CD14-positive monocyte (primary cell): Measurements from ENCODE around the gene LRRN2. TPM values are rescaled to one million over a fixed set of nuclear protein-coding genes. Genes with fewer than 3 reads are reported as not detected.

Experiments used
- DNase-seq, 3 donors: peaks; one replicate each; pipeline ENCODE4 v3.0.0-alpha.2; 2011 to 2022
- H2AFZ ChIP-seq: 2 replicates; pipeline ENCODE4 v1.6.0; 2012; ENCODE audit warnings: mild to moderate bottlenecking, low read depth, low read length, inconsistent platforms; ENCODE audit not compliant: insufficient read depth, poor library complexity, severe bottlenecking
- H3K27ac ChIP-seq, 2 donors: 1 replicate in 1 of 2; 2 replicates in 1 of 2; pipeline ENCODE4 v1.5.1; 2012 to 2013; ENCODE audit warnings: low read length in 2 of 2, control low read depth in 1 of 2, inconsistent platforms in 1 of 2, low read depth in 1 of 2, mild to moderate bottlenecking in 1 of 2
- H3K27me3 ChIP-seq, 2 donors: one replicate each; pipeline versions ENCODE4 v1.6.0 to v1.6.1; 2011 to 2013; ENCODE audit warnings: low read length in 2 of 2; ENCODE audit not compliant: control insufficient read depth in 2 of 2, insufficient read depth in 2 of 2
- H3K36me3 ChIP-seq, 2 donors: replicated peaks in 1 of 2; 1 replicate in 1 of 2; 2 replicates in 1 of 2; pipeline versions ENCODE4 v1.5.1 to v1.6.1; 2012 to 2013; ENCODE audit warnings: low read length in 2 of 2, control low read depth in 1 of 2, inconsistent platforms in 1 of 2, mild to moderate bottlenecking in 1 of 2; ENCODE audit not compliant: insufficient read depth in 2 of 2, control insufficient read depth in 1 of 2
- H3K4me1 ChIP-seq, 2 donors: 1 replicate in 1 of 2; 2 replicates in 1 of 2; pipeline versions ENCODE4 v1.5.1 to v1.6.1; 2012 to 2013; ENCODE audit warnings: low read length in 2 of 2, control low read depth in 1 of 2, inconsistent platforms in 1 of 2, mild to moderate bottlenecking in 1 of 2, moderate library complexity in 1 of 2; ENCODE audit not compliant: insufficient read depth in 2 of 2, control insufficient read depth in 1 of 2
- H3K4me2 ChIP-seq: replicated peaks from 2 replicates; pipeline ENCODE3; 2012; ENCODE audit warnings: low read length, moderate library complexity, mild to moderate bottlenecking; ENCODE audit not compliant: poor library complexity, severe bottlenecking; ENCODE audit errors: extremely low read depth
- H3K4me3 ChIP-seq, 3 experiments: fragments of 200-600 bp in 1 of 3; sonication (generic) in 1 of 3; replicated peaks in 1 of 3; 1 replicate in 2 of 3; 2 replicates in 1 of 3; pipeline ENCODE4 v1.5.1; 2011 to 2013; ENCODE audit warnings: low read length in 3 of 3, mild to moderate bottlenecking in 3 of 3, control low read depth in 2 of 3, low read depth in 2 of 3, inconsistent platforms in 1 of 3, moderate library complexity in 1 of 3
- H3K79me2 ChIP-seq: 2 replicates; pipeline ENCODE4 v1.6.0; 2012; ENCODE audit warnings: mild to moderate bottlenecking, control low read depth, inconsistent platforms, low read length, moderate library complexity; ENCODE audit not compliant: insufficient read depth
- H3K9ac ChIP-seq: 2 replicates; pipeline ENCODE4 v1.6.0; 2017; ENCODE audit warnings: low read length, mild to moderate bottlenecking; ENCODE audit not compliant: insufficient read depth, poor library complexity, severe bottlenecking
- H3K9me3 ChIP-seq, 2 donors: replicated peaks in 1 of 2; 1 replicate in 1 of 2; 2 replicates in 1 of 2; pipeline versions ENCODE4 v1.5.1 to v1.6.1; 2012 to 2013; ENCODE audit warnings: low read length in 2 of 2, control low read depth in 1 of 2; ENCODE audit not compliant: control insufficient read depth in 1 of 2, insufficient read depth in 1 of 2
- H4K20me1 ChIP-seq: 2 replicates; pipeline ENCODE4 v1.6.0; 2012; ENCODE audit warnings: mild to moderate bottlenecking, low read length, control low read depth, moderate library complexity; ENCODE audit not compliant: insufficient read depth
- H3K27ac Mint-ChIP-seq, 7 donors: one replicate each; pipeline ENCODE4 v1.8.0; 2020; ENCODE audit warnings: mild to moderate bottlenecking in 7 of 7, mixed read lengths in 7 of 7, moderate library complexity in 6 of 7, inconsistent platforms in 2 of 7
- H3K27me3 Mint-ChIP-seq, 3 donors: one replicate each; pipeline ENCODE4 v1.8.0; 2021 to 2022; ENCODE audit warnings: low read depth in 3 of 3, mild to moderate bottlenecking in 3 of 3, mixed read lengths in 3 of 3, moderate library complexity in 3 of 3, inconsistent platforms in 1 of 3
- H3K36me3 Mint-ChIP-seq, 2 donors: one replicate each; pipeline ENCODE4 v1.8.0; 2020; ENCODE audit warnings: mixed read lengths in 2 of 2, inconsistent platforms in 1 of 2, mild to moderate bottlenecking in 1 of 2
- H3K4me1 Mint-ChIP-seq: one replicate; pipeline ENCODE4 v1.8.0; 2020; ENCODE audit warnings: mild to moderate bottlenecking, mixed read lengths
- H3K4me3 Mint-ChIP-seq, 2 donors: one replicate each; pipeline ENCODE4 v1.8.0; 2020; ENCODE audit warnings: mild to moderate bottlenecking in 2 of 2, mixed read lengths in 2 of 2, moderate library complexity in 1 of 2
- H3K9me3 Mint-ChIP-seq, 7 donors: one replicate each; pipeline ENCODE4 v1.8.0; 2020 to 2022; ENCODE audit warnings: mixed read lengths in 7 of 7, mild to moderate bottlenecking in 6 of 7, moderate library complexity in 6 of 7, inconsistent platforms in 2 of 7
- WGBS: methylation state at CpG from one replicate; pipeline ENCODE4 v1.1.5; 2013; ENCODE audit warnings: missing lambda C conversion rate; ENCODE audit not compliant: insufficient coverage; 5-methylcytosine and 5-hydroxymethylcytosine counted together
- intact Hi-C, 2 donors: fragments of 100-400 bp; cut with micrococcal nuclease; formaldehyde crosslinking; loops; one replicate each; pipeline versions ENCODE4 v1.15.0 to v1.15.1; 2023
- polyA minus RNA-seq: library from RNA; depleted of rRNA, polyadenylated mRNA; stranded (reverse); fragments of >200 nt; gene quantifications from 2 replicates; pipeline ENCODE4 v1.2.3, GENCODE V29; 2012
- polyA plus RNA-seq, 3 donors: library from polyadenylated mRNA; depleted of rRNA in 1 of 3; unstranded in 2 of 3; stranded (reverse) in 1 of 3; fragments of 300-500 nt in 2 of 3; fragments of >200 nt in 1 of 3; fragmentation: Illumina TruSeq in 2 of 3; gene quantifications; 1 replicate in 2 of 3; 2 replicates in 1 of 3; pipeline ENCODE4 v1.2.3, GENCODE V29; 2012 to 2021
- total RNA-seq, 12 experiments: library from RNA in 1 of 12; stranded (reverse) in 1 of 12; fragments of 120-200 nt in 1 of 12; gene quantifications; one replicate each; pipeline ENCODE4 v1.2.4 and lab custom pipeline; 2013 to 2026; ENCODE audit warnings: mixed read lengths in 6 of 12, inconsistent platforms in 1 of 12
- TF ChIP-seq, protein P1 (sequence below): fragments of 200-600 bp; IDR thresholded peaks from one replicate; pipeline ENCODE4 v1.8.0; 2022; ENCODE audit warnings: antibody characterized with exemption, mild to moderate bottlenecking

Gene LRRN2
- total RNA-seq (2013), result not detected
- polyA plus RNA-seq, result not detected
- not detected in 2 replicates for polyA minus RNA-seq
- total RNA-seq (lab: John Stamatoyannopoulos, UW), result 0 to 2.2 (median 0.07) reads per million in 11 experiments

DNA sequence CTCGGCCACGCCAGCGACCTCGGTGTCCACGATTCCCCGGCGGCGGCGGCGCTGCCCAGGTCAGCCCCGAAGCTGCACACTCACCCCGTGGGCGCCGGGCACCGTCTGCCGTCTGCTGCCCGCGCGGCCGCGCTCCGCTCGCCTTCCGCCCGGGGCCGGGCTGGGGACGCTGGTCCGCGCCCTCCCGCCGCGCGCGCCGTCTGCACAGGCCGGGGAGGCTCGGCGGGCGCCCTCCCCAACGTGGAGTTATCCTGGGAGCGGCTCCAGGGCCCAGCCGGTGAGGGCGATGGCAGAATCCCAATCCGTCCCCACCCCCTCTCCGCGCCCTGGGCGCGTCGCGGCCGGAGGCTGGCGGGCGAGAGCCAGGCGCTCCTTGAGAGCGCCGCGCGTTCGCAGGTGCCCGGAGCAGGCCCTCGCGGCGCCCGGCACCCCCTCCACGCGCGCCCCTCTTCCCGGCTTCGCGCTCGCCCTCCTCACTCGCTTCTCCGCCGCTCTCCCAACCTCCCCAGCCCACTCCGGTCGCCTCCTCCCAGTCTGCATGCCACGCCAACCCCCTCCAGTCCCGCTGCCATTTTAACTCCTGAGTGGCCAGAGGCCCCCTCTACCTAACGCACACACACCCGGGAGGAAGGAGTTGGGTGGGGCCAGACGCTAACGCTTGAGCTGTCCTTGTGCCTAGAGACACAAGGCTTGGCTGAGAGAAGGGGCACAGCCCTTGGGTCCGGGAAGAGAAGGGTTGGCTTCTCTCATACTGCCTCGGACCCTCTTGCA lies at the start of gene LRRN2:
LRRN2 (minus strand) TSS at position 503 of the 771 bp plus-strand sequence. CDS start 65,746 bp downstream, outside the sequence.
- Histone ChIP-seq H3K27me3 (peaks cover 21 to 43% of the 10 kb centered on the region in 2 donors), H3K9me3 (no peaks in the 10 kb centered on the region), H4K20me1 (no peaks in the 10 kb centered on the region), H3K4me1 (peaks cover 5 to 11% of the 10 kb centered on the region in 2 donors), H3K4me3 (no peak within 1 kb of the TSS), H2AFZ (no peak within 1 kb of the TSS), H3K4me2 (peak within 1 kb of the TSS; percentile 36), H3K79me2 (no peaks in the 10 kb centered on the region), H3K36me3 (no peaks in the 10 kb centered on the region), H3K27ac (no peak within 1 kb of the TSS), H3K9ac (no peak within 1 kb of the TSS)
- Mint-ChIP-seq H3K27ac (peak within 1 kb of the TSS in 1 of 7 donors; percentile 39), H3K4me1 (peaks cover 12% of the 10 kb centered on the region), H3K4me3 (peak within 1 kb of the TSS in 1 of 2 donors; percentile 84), H3K36me3 (no peaks in the 10 kb centered on the region), H3K27me3 (peaks cover 36 to 46% (median 38%) of the 10 kb centered on the region in 3 donors), H3K9me3 (peaks cover 0 to 6% (median 2%) of the 10 kb centered on the region in 7 donors)
- intact Hi-C loops, result no loop called here
- 3% methylated on average over 78 of the region's 84 CpGs for WGBS
- TF ChIP-seq, protein P1, sequence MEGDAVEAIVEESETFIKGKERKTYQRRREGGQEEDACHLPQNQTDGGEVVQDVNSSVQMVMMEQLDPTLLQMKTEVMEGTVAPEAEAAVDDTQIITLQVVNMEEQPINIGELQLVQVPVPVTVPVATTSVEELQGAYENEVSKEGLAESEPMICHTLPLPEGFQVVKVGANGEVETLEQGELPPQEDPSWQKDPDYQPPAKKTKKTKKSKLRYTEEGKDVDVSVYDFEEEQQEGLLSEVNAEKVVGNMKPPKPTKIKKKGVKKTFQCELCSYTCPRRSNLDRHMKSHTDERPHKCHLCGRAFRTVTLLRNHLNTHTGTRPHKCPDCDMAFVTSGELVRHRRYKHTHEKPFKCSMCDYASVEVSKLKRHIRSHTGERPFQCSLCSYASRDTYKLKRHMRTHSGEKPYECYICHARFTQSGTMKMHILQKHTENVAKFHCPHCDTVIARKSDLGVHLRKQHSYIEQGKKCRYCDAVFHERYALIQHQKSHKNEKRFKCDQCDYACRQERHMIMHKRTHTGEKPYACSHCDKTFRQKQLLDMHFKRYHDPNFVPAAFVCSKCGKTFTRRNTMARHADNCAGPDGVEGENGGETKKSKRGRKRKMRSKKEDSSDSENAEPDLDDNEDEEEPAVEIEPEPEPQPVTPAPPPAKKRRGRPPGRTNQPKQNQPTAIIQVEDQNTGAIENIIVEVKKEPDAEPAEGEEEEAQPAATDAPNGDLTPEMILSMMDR, result no peak
- no peak for DNase-seq

DNA sequence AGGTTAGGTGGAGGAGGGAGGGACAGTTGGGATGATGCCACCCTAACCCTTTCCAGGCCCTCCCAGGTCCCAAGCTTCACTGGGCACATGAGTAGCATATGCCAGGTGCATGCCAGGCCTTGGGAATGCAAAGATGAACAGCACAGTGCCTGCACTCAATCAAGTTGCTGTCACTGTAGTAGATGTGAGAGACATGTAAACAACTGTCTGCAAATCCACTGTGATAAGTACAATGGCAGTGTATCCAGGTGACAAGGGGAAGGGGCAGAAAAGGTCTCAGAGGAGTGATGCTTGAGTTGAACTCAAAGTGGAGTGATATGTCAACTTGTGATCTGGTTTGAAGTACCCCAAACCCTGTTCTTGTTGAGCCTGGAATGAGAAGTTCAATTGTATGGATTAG lies 49.5 kb upstream of the LRRN2 start:
- Histone ChIP-seq H3K4me2 (no peak overlapping the region), H2AFZ (no peak overlapping the region), H3K4me1 (no peaks in the 10 kb centered on the region), H3K4me3 (no peak overlapping the region), H3K27ac (no peak overlapping the region), H3K27me3 (peaks cover 0 to 17% of the 10 kb centered on the region in 2 donors), H4K20me1 (no peaks in the 10 kb centered on the region), H3K36me3 (no peaks in the 10 kb centered on the region), H3K9me3 (no peaks in the 10 kb centered on the region), H3K9ac (no peak overlapping the region), H3K79me2 (no peaks in the 10 kb centered on the region)
- Mint-ChIP-seq H3K9me3 (peaks cover 3 to 13% (median 8%) of the 10 kb centered on the region in 7 donors), H3K4me3 (no peak overlapping the region), H3K27ac (no peak overlapping the region), H3K36me3 (no peaks in the 10 kb centered on the region), H3K27me3 (peaks cover 15 to 32% (median 17%) of the 10 kb centered on the region in 3 donors), H3K4me1 (no peaks in the 10 kb centered on the region)
- TF ChIP-seq, protein P1, result no peak
- no peak for DNase-seq
- intact Hi-C loops, result no loop called here
